H9 (cell line): ENCODE measurements around the gene TUT7. TPM values are rescaled to one million over a fixed set of nuclear protein-coding genes. Genes with fewer than 3 reads are reported as not detected.

ENCODE experiments used
- DNase-seq: peaks from one replicate; pipeline ENCODE4 v3.0.0-alpha.2; 2017
- H2AFZ ChIP-seq: one replicate; pipeline ENCODE4 v1.6.1; 2013; ENCODE audit warnings: mild to moderate bottlenecking, low read length, control low read depth, moderate library complexity
- H2AK5ac ChIP-seq: 2 replicates; pipeline ENCODE4 v1.6.1; 2013; ENCODE audit warnings: low read length, control low read depth, mixed read lengths; ENCODE audit not compliant: insufficient read length
- H2BK120ac ChIP-seq: one replicate; pipeline ENCODE4 v1.6.1; 2013; ENCODE audit warnings: low read depth, mild to moderate bottlenecking, low read length, control low read depth, inconsistent platforms; ENCODE audit not compliant: poor library complexity, severe bottlenecking
- H2BK12ac ChIP-seq: 2 replicates; pipeline ENCODE4 v1.6.1; 2013; ENCODE audit warnings: low read length, control low read depth, mixed read lengths, low read depth; ENCODE audit not compliant: insufficient read length
- H2BK15ac ChIP-seq: 2 replicates; pipeline ENCODE4 v1.6.1; 2013; ENCODE audit warnings: low read depth, low read length, control low read depth
- H2BK20ac ChIP-seq: one replicate; pipeline ENCODE4 v1.6.1; 2013; ENCODE audit warnings: low read depth, mild to moderate bottlenecking, low read length, control low read depth, inconsistent platforms; ENCODE audit not compliant: poor library complexity, severe bottlenecking
- H2BK5ac ChIP-seq: 2 replicates; pipeline ENCODE4 v1.6.1; 2013; ENCODE audit warnings: low read length, control low read depth, mixed read lengths; ENCODE audit not compliant: insufficient read length
- H3K14ac ChIP-seq: 2 replicates; pipeline ENCODE4 v1.6.1; 2013; ENCODE audit warnings: low read length, control low read depth; ENCODE audit not compliant: insufficient read depth
- H3K18ac ChIP-seq: 2 replicates; pipeline ENCODE4 v1.6.1; 2013; ENCODE audit warnings: low read depth, mild to moderate bottlenecking, mixed read lengths, low read length, control low read depth; ENCODE audit not compliant: insufficient read length
- H3K23ac ChIP-seq: 2 replicates; pipeline ENCODE4 v1.6.1; 2013; ENCODE audit warnings: low read length, control low read depth, mixed read lengths, low read depth; ENCODE audit not compliant: insufficient read length
- H3K23me2 ChIP-seq: 2 replicates; pipeline ENCODE4 v1.6.1; 2013; ENCODE audit warnings: low read depth, mild to moderate bottlenecking, mixed read lengths, low read length, control low read depth; ENCODE audit not compliant: insufficient read length, poor library complexity, severe bottlenecking
- H3K27ac ChIP-seq: 2 replicates; pipeline ENCODE4 v1.5.1; 2013; ENCODE audit warnings: low read length, control low read depth, mixed read lengths, low read depth; ENCODE audit not compliant: insufficient read length
- H3K27me3 ChIP-seq: 2 replicates; pipeline ENCODE4 v1.6.1; 2013; ENCODE audit warnings: low read length, control low read depth, inconsistent platforms; ENCODE audit not compliant: insufficient read depth
- H3K4ac ChIP-seq: 2 replicates; pipeline ENCODE4 v1.6.1; 2013; ENCODE audit warnings: low read depth, mild to moderate bottlenecking, control low read depth, inconsistent platforms, low read length, moderate library complexity
- H3K4me1 ChIP-seq: 2 replicates; pipeline ENCODE4 v1.6.1; 2013; ENCODE audit warnings: low read length, control low read depth, inconsistent platforms; ENCODE audit not compliant: insufficient read depth
- H3K4me2 ChIP-seq: 2 replicates; pipeline ENCODE4 v1.6.1; 2013; ENCODE audit warnings: low read length, control low read depth, mixed read lengths; ENCODE audit not compliant: insufficient read length, insufficient read depth
- H3K56ac ChIP-seq: 2 replicates; pipeline ENCODE4 v1.6.1; 2013; ENCODE audit warnings: low read depth, mild to moderate bottlenecking, mixed read lengths, low read length, control low read depth; ENCODE audit not compliant: insufficient read length
- H3K79me1 ChIP-seq: 2 replicates; pipeline ENCODE4 v1.6.1; 2013; ENCODE audit warnings: low read depth, mild to moderate bottlenecking, moderate library complexity, low read length, control low read depth, inconsistent platforms; ENCODE audit not compliant: insufficient read depth, poor library complexity, severe bottlenecking
- H3K79me2 ChIP-seq: 2 replicates; pipeline ENCODE4 v1.6.1; 2013; ENCODE audit warnings: low read length, control low read depth, inconsistent platforms; ENCODE audit not compliant: insufficient read depth
- H3K9ac ChIP-seq: 2 replicates; pipeline ENCODE4 v1.6.1; 2013; ENCODE audit warnings: low read length, control low read depth, mixed read lengths; ENCODE audit not compliant: insufficient read length; ENCODE audit errors: extremely low read depth
- H3K9me3 ChIP-seq: one replicate; pipeline ENCODE4 v1.6.1; 2013; ENCODE audit warnings: low read depth, low read length, inconsistent platforms; ENCODE audit not compliant: control insufficient read depth
- H3T11ph ChIP-seq: one replicate; pipeline ENCODE4 v1.6.1; 2013; ENCODE audit warnings: mild to moderate bottlenecking, low read length, control low read depth, inconsistent platforms
- H4K20me1 ChIP-seq: one replicate; pipeline ENCODE4 v1.6.1; 2013; ENCODE audit not compliant: control insufficient read depth, insufficient read length, insufficient read depth
- H4K5ac ChIP-seq: 2 replicates; pipeline ENCODE4 v1.6.1; 2013; ENCODE audit warnings: low read depth, mild to moderate bottlenecking, mixed read lengths, low read length, control low read depth; ENCODE audit not compliant: insufficient read length
- H4K8ac ChIP-seq: replicated peaks from 2 replicates; pipeline ENCODE4 v1.6.1; 2013; ENCODE audit warnings: low read length, control low read depth, mixed read lengths, low read depth; ENCODE audit not compliant: insufficient read length
- H4K91ac ChIP-seq: 2 replicates; pipeline ENCODE4 v1.6.1; 2013; ENCODE audit warnings: low read depth, mild to moderate bottlenecking, moderate library complexity, mixed read lengths, low read length, control low read depth; ENCODE audit not compliant: insufficient read length
- H3K27ac Mint-ChIP-seq, 3 experiments: 2 replicates in 2 of 3; 3 replicates in 1 of 3; pipeline ENCODE4 v1.8.0; 2020 to 2021; ENCODE audit warnings: mixed read lengths in 3 of 3, mild to moderate bottlenecking in 1 of 3, moderate library complexity in 1 of 3
- H3K27me3 Mint-ChIP-seq: 2 replicates; pipeline ENCODE4 v1.8.0; 2021; ENCODE audit warnings: low read depth, mild to moderate bottlenecking, moderate library complexity, mixed read lengths
- H3K36me3 Mint-ChIP-seq, 3 experiments: 2 replicates in 2 of 3; 3 replicates in 1 of 3; pipeline ENCODE4 v1.8.0; 2020 to 2021; ENCODE audit warnings: low read depth in 3 of 3, mixed read lengths in 3 of 3; ENCODE audit not compliant: insufficient read depth in 1 of 3
- H3K4me1 Mint-ChIP-seq, 2 experiments: 2 replicates each; pipeline ENCODE4 v1.8.0; 2020; ENCODE audit warnings: mixed read lengths in 2 of 2
- H3K4me3 Mint-ChIP-seq, 2 experiments: 2 replicates in 1 of 2; 3 replicates in 1 of 2; pipeline ENCODE4 v1.8.0; 2020 to 2021; ENCODE audit warnings: mild to moderate bottlenecking in 2 of 2, mixed read lengths in 2 of 2, moderate library complexity in 1 of 2
- H3K9me3 Mint-ChIP-seq, 2 experiments: 2 replicates in 1 of 2; 3 replicates in 1 of 2; pipeline ENCODE4 v1.8.0; 2020; ENCODE audit warnings: mild to moderate bottlenecking in 2 of 2, mixed read lengths in 2 of 2, moderate library complexity in 1 of 2
- WGBS: extraction: QIAGEN DNeasy Blood & Tissue Kit; methylation state at CpG from one replicate; pipeline ENCODE4 v1.1.7; 2013; ENCODE audit warnings: missing lambda C conversion rate, low lambda C conversion rate, mixed read lengths; ENCODE audit not compliant: insufficient read length; ENCODE audit errors: extremely low coverage; 5-methylcytosine and 5-hydroxymethylcytosine counted together
- total RNA-seq: library from RNA; stranded (reverse); gene quantifications from 2 replicates; pipeline ENCODE4 v1.2.1, GENCODE V29; 2021
- TF ChIP-seq, protein P1 (sequence below): fragments of 200-600 bp; sonication (generic); conservative IDR thresholded peaks from 3 replicates; pipeline ENCODE4 v1.8.0; 2021; ENCODE audit warnings: antibody characterized with exemption, mild to moderate bottlenecking

The TUT7 gene
- total RNA-seq, 1 experiment from 2014 or later = 23.1 TPM

- no peak overlapping the region for H3K56ac ChIP-seq
- H2BK20ac ChIP-seq = no peak overlapping the region
- Mint-ChIP-seq H3K4me3 (no peak overlapping the region), H3K4me1 (no peaks in the 10 kb centered on the region; a peak in 3 of 4 replicates), H3K9me3 (no peaks in the 10 kb centered on the region), H3K36me3 (peaks cover 21 to 43% (median 35%) of the 10 kb centered on the region in 3 experiments), H3K27me3 (no peaks in the 10 kb centered on the region), H3K27ac (no peak overlapping the region; a peak in 1 of 7 replicates)
- no peak overlapping the region for H4K8ac ChIP-seq
- H2BK120ac ChIP-seq = no peak overlapping the region
- H3K9ac ChIP-seq = no peak overlapping the region
- H3T11ph ChIP-seq = no peak overlapping the region
- H4K5ac ChIP-seq = no peak overlapping the region
- no peak overlapping the region; the same call in 1 of the 2 replicates for H2BK15ac ChIP-seq
- H3K4ac ChIP-seq = no peak overlapping the region
- H3K27ac ChIP-seq = no peak overlapping the region
- H3K9me3 ChIP-seq = peaks cover 4% of the 10 kb centered on the region
- H2AFZ ChIP-seq = no peak overlapping the region
- H3K4me1 ChIP-seq = no peaks in the 10 kb centered on the region
- H2BK5ac ChIP-seq = no peak overlapping the region
- WGBS = no CpG with 5 or more reads among the region's 7 CpGs
- TF ChIP-seq, protein P1, sequence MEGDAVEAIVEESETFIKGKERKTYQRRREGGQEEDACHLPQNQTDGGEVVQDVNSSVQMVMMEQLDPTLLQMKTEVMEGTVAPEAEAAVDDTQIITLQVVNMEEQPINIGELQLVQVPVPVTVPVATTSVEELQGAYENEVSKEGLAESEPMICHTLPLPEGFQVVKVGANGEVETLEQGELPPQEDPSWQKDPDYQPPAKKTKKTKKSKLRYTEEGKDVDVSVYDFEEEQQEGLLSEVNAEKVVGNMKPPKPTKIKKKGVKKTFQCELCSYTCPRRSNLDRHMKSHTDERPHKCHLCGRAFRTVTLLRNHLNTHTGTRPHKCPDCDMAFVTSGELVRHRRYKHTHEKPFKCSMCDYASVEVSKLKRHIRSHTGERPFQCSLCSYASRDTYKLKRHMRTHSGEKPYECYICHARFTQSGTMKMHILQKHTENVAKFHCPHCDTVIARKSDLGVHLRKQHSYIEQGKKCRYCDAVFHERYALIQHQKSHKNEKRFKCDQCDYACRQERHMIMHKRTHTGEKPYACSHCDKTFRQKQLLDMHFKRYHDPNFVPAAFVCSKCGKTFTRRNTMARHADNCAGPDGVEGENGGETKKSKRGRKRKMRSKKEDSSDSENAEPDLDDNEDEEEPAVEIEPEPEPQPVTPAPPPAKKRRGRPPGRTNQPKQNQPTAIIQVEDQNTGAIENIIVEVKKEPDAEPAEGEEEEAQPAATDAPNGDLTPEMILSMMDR = peak; percentile 18; the same call in 1 of the 3 replicates
- no peak overlapping the region for H3K14ac ChIP-seq
- peaks cover 3% of the 10 kb centered on the region for H3K79me1 ChIP-seq
- no peaks in the 10 kb centered on the region for H4K20me1 ChIP-seq
- H4K91ac ChIP-seq = no peak overlapping the region
- H3K23ac ChIP-seq = no peak overlapping the region
- no peak for DNase-seq
- no peak overlapping the region for H2BK12ac ChIP-seq
- H3K79me2 ChIP-seq = peaks cover 10% of the 10 kb centered on the region; the same call in 1 of the 2 replicates
- no peak overlapping the region for H2AK5ac ChIP-seq
- no peaks in the 10 kb centered on the region for H3K23me2 ChIP-seq
- no peak overlapping the region for H3K18ac ChIP-seq
- H3K27me3 ChIP-seq = no peaks in the 10 kb centered on the region
- no peak overlapping the region for H3K4me2 ChIP-seq
Measured at GRCh38 chr9:86274821-86275643, 79.2 kb downstream of the TUT7 start.
